Fibroblast of the aortic adventitia (primary cell): Measurements from ENCODE around the gene LRRC43. TPM values are rescaled to one million over a fixed set of nuclear protein-coding genes. Genes with fewer than 3 reads are reported as not detected.

Experiments
- DNase-seq: peaks from one replicate; pipeline ENCODE4 v3.0.0-alpha.2; 2010; ENCODE audit warnings: low read depth
- H3K4me3 ChIP-seq: 2 replicates; pipeline ENCODE4 v1.5.1; 2011; ENCODE audit warnings: low read depth, mild to moderate bottlenecking, control low read depth, low read length, moderate library complexity
- CTCF ChIP-seq: IDR thresholded peaks from 2 replicates; pipeline ENCODE4 v1.5.1; 2011; ENCODE audit warnings: mild to moderate bottlenecking, low read length, control low read depth, inconsistent platforms; ENCODE audit not compliant: insufficient read depth
- total RNA-seq: library from RNA; depleted of rRNA; stranded (reverse); fragments of >200 nt; gene quantifications from 2 replicates; pipeline ENCODE4 v1.2.3, GENCODE V29; 2012; ENCODE audit warnings: low replicate concordance

The LRRC43 gene
- 0.74 and 3.5 TPM in 2 replicates for total RNA-seq

GRCh38 chr12:122182887-122183587, at the start of gene LRRC43:
TSS of gene LRRC43 (plus strand) at chr12:122183123. CDS start at chr12:122183145, 22 bp downstream.
- DNase-seq: no peak
- peak within 1 kb of the TSS; percentile 41 for H3K4me3 ChIP-seq
- no peak for TF ChIP-seq CTCF

GRCh38 chr12:122133192-122133950, 49.6 kb upstream of the LRRC43 start:
- no peak for DNase-seq
- no peak for TF ChIP-seq CTCF
- no peak overlapping the region for H3K4me3 ChIP-seq

- H3K4me3 ChIP-seq: no peak overlapping the region
- no peak for TF ChIP-seq CTCF
- DNase-seq: no peak
Measured at GRCh38 chr12:122135437-122136031, 47.4 kb upstream of the LRRC43 start.

- peak; percentile 19 for TF ChIP-seq CTCF
- DNase-seq: no peak
- H3K4me3 ChIP-seq: no peak overlapping the region
Measured at GRCh38 chr12:122137229-122137628, 45.7 kb upstream of the LRRC43 start.

GRCh38 chr12:122137681-122138080, 45.2 kb upstream of the LRRC43 start:
- no peak overlapping the region for H3K4me3 ChIP-seq
- no peak for DNase-seq
- TF ChIP-seq CTCF: no peak

GRCh38 chr12:122138181-122138580, 44.7 kb upstream of the LRRC43 start:
- H3K4me3 ChIP-seq: no peak overlapping the region
- no peak for DNase-seq
- TF ChIP-seq CTCF: no peak
